Cardiac septum (tissue), 1 donor: ENCODE results near the gene FMNL2. TPM values are rescaled to one million over a fixed set of nuclear protein-coding genes. Genes with fewer than 3 reads are reported as not detected.

Source experiments
- DNase-seq: peaks from one replicate; pipeline ENCODE4 v3.0.0-alpha.2; 2020; ENCODE audit warnings: low spot score
- intact Hi-C: fragments of 100-400 bp; cut with DNase I; formaldehyde crosslinking; loops from one replicate; pipeline ENCODE4 v1.14.0; 2022
- total RNA-seq: library from RNA; stranded (reverse); fragmentation: NEBNext Ultra II Directional; extraction: Animal tissue kit (Norgen Biotek cat#: 25700); gene quantifications from one replicate; pipeline ENCODE4 v1.2.1, GENCODE V29; 2021
- donor health status: DM: no; HTN: no; CAD: no.

Gene FMNL2
- total RNA-seq, 1 donor from 2014 or later = 6.2 TPM

DNA sequence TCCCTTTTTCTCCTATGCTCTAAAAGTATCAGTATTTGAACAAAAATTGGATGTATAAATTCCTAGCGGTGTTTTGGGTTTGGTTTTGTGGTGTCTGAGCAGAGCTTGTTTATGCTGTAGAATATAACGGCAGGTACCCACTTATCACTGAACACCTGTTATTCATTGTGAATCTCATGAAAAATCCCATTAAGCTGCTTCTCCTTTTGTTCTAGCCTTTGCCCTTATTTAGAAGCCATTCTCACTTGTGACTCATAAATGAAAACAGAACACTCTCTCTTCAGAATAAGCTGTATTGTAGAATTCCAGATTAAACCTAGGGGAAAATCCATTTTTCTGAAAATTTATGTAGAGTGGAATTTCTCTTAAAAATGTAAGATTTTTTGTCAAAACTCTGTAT, 278.3 kb downstream of the FMNL2 start:
- no peak for DNase-seq
- intact Hi-C loops = no loop called here

DNA sequence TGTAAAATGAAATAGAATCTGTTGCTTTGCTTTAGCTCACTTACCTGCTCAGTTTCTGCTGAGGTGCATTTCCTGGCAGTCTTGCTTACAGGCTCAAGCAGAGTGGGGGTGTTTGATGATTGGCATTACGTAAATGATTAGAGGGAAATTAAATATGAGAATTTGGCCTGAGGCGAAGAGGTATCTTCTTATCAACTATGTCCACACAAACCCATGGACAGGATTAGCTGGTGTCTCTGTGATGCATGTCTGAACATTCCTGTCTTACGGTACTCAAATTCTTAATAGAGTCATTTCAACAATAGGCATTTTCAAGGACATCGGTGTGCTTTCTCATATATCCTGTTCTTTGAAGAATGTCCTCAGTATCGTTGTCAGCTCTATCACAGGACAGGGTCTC, 280.2 kb downstream of the FMNL2 start:
- no peak for DNase-seq
- intact Hi-C loops = no loop called here

- intact Hi-C loops = no loop called here
Observed at GRCh38 chr2:152617456-152618192, 282.6 kb downstream of the FMNL2 start.

GRCh38 chr2:152618193-152618564, 283.2 kb downstream of the FMNL2 start:
- intact Hi-C loops = no loop called here
- DNase-seq = no peak

More at GRCh38 chr2:152617456-152618192, 282.6 kb downstream of the FMNL2 start:
- DNase-seq = no peak

DNA sequence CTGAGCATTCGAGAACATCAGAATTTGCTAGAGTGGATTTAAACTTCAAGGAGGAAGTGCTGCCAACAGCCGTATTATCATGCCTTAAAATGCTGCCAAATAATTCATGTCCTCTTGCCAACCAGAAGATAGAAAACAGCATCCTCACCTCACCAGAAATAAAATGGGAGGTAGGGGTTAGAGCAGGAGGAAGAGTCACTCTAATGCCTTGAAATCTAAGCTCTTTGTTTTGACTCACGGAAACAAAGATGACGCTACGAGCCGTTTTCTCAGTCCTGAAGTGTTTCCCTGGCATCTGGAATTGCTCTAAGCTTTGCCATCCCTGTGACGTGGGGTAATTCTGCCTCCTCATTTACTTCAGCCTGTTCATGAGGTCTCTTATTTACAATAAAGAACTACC, 285.2 kb downstream of the FMNL2 start:
- intact Hi-C loops = no loop called here
- DNase-seq = no peak

GRCh38 chr2:152620985-152621384, 286.0 kb downstream of the FMNL2 start:
- intact Hi-C loops = no loop called here
- no peak for DNase-seq

DNA sequence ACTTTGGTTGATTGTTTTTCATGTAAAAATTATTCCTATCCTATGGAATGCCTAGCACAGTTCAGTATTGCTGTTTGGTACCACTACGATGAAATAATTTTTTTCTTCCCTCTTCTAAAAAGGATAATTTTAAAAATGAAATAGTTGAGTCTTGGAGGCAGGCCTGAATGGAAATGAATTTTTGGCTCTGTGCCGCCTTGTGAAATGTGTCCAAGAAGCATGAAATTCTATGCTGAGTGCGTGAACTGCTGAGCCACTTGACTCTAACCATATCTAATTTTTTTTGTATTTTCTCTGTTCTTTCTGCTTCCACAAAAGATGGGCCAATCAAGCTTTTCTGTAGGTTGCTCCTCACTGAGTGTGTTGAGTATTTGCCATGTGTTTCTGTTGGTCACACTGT, 287.2 kb downstream of the FMNL2 start:
- intact Hi-C loops = no loop called here
- no peak for DNase-seq

DNA sequence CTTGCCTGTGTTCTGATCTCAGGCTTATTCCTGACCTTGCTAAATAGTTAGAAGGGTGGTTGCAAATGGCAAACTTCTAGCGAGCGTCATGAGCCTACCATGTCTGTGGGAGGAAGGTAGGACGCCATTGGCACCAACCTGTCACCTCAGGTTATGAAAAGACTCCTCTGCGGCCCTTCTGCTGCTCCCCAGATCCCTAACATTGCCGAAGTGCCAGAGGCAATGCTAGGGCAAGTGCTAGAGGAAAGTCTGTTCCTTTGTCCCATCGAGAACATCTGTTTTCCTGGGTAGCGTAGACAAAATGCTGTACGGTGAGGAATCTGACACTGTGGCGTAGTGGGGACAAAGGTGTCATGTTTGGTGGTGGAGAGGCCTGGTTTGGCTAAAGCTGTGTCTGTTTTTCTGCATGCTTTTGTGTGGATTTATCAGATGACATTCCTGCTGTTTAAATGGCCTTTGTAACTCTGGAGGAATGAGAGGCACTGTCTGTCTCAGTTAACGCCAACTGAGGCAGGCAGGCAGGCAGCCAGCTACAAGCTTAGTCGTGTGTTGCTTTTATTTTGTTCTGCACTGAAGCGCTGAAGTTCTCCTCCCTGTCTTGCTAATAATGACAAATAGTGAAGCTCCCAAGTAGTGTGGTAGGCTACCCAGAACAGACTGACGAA, 288.2 kb downstream of the FMNL2 start:
- DNase-seq = no peak
- intact Hi-C loops = no loop called here

DNA sequence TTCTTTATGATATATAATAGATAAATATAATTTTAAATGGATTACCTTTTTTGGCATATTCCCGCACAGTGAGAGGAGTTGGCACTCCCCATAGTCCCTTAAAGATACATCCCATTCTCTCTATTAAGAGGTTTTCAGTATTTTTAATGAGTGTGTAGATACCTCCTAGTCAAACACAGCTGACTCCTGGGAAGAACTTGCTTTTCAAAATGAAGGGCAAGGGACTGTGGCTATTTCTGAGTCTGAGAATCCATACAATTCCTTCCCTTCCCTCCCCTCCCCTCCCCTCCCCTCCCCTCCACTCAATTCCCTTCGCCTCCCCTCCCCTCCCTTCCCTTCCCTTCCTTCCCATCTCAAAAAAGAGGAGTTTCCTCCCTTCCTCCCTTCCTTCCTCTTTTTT, 288.8 kb downstream of the FMNL2 start:
- DNase-seq = no peak
- intact Hi-C loops = no loop called here

- intact Hi-C loops = loop anchor here (5.0 kb wide), 1 partner anchor 288 kb away; the partner anchor contains the start of gene FMNL2
Observed at GRCh38 chr2:152624805-152625204, 289.8 kb downstream of the FMNL2 start.

DNA sequence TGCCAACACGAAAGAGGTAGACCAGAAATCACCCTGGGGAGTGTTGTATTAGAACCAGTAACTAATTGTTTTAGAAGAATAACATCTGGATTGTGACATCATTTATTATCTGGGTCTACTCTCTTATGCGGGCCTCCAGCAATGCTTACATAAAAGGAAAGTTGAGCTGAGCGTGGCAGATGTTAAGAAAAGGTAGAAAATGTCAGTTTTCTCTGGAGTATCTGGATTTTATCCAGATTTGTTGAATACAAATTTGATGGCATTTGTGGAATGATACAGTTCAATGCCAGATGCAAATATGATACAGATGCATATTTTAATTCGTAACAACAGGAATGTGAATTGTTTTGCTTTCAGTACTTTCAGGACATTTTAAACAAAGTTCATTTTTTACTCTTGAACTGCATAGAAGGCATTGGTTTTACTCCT, 292.0 kb downstream of the FMNL2 start:
- intact Hi-C loops = loop anchor here (2.0 to 5.0 kb wide), 2 partner anchors 290 to 436 kb away; partner anchors contain the start of gene FMNL2
- DNase-seq = no peak

More at GRCh38 chr2:152624805-152625204, 289.8 kb downstream of the FMNL2 start:
- DNase-seq = no peak

DNA sequence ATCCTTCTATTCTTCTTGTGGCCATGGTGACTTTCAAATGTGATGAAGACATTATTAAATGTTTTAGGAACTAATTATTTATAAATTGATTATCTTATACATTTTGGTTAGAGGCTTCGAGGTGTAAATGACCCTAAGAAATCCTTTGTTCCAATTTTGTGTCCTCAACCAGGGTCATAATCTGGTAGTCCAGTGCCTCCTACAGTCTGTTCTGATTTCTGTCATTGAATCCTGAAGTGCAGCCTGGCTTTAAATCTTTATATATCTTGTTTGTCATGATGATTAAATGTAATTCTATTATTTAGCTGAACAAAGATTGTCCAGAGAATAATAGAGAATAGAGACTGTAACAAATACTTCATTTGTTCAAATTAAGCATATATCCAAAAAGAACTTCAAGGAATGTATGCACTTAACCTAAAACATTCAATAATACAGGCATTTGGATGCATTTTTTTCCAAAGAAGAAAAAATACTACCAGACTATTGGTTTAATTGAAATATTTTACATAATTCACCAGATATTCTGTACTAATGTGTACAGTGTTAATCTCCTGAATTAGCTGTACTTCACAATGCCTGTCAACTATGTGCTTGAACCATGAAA, 292.5 kb downstream of the FMNL2 start:
- intact Hi-C loops = loop anchor here (2.0 to 5.0 kb wide), 2 partner anchors 290 to 437 kb away; partner anchors contain the start of gene FMNL2
- no peak for DNase-seq

DNA sequence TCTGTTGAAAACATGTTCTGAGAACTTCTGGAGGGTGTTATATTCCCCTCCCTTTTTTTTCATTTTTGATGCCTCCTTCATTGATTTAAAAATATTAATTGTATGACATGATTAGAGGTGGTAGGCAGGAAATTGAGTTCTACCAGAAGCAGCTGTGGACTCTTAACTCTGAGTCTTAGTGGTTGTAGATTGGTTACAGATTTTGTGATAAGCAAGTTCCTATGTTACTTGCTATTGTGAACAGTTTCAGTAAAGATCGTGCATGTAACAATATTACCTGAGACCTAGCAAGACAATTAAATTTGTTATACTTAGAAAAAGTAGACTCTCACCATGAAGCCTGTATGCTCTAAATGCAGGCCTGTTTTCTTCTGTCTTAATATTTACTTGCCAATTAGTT, 294.2 kb downstream of the FMNL2 start:
- no peak for DNase-seq
- intact Hi-C loops = loop anchor here (5.0 kb wide), 1 partner anchor 292 kb away; the partner anchor contains the start of gene FMNL2

GRCh38 chr2:152630466-152630865, 295.5 kb downstream of the FMNL2 start:
- DNase-seq = no peak
- intact Hi-C loops = no loop called here

GRCh38 chr2:152632736-152633135, 297.8 kb downstream of the FMNL2 start:
- DNase-seq = no peak
- intact Hi-C loops = no loop called here

GRCh38 chr2:152635635-152636298, 300.8 kb downstream of the FMNL2 start:
- intact Hi-C loops = loop anchor here (2.0 to 5.0 kb wide), 3 partner anchors 303 to 598 kb away; no protein-coding TSS in a partner anchor
- peak; percentile 82 for DNase-seq

- no peak for DNase-seq
- intact Hi-C loops = loop anchor here (5.0 kb wide), 2 partner anchors 305 to 600 kb away; no protein-coding TSS in a partner anchor
Observed at GRCh38 chr2:152637251-152637650, 302.3 kb downstream of the FMNL2 start.

GRCh38 chr2:152638056-152638455, 303.1 kb downstream of the FMNL2 start:
- DNase-seq = no peak
- intact Hi-C loops = loop anchor here (5.0 kb wide), 2 partner anchors 306 to 601 kb away; no protein-coding TSS in a partner anchor

DNA sequence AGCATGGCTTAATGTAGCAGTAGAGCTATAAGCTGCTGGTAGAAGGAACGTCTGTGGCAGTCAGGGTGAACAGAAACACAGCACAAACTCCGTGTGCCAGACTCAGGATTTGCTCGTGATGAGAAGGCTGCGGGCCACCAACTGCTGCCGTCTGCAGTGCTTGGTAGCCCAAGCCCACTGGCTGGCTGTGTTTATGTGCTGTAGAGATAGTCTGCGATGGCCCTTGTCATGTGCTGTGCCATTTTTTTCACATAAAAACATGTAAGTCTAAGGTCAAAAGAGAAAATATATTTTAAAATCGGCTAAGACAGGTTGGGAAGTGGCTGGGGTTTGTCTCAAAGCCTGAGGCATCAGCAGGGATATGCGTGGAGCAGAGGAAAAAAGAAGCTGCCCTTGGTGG, 303.6 kb downstream of the FMNL2 start:
- intact Hi-C loops = loop anchor here (5.0 kb wide), 2 partner anchors 306 to 601 kb away; no protein-coding TSS in a partner anchor
- DNase-seq = no peak
